K562 treated with DMSO at 1 percent for 48 hours (cell line): ENCODE measurements around the gene NECAP2. TPM values are rescaled to one million over a fixed set of nuclear protein-coding genes. Genes with fewer than 3 reads are reported as not detected.

ENCODE experiments used
- total RNA-seq: library from RNA; unstranded; fragments of 300-600 nt; gene quantifications from 2 replicates; pipeline ENCODE4 v1.2.3, GENCODE V29; 2022; ENCODE audit warnings: low replicate concordance; ENCODE audit errors: extremely low read depth

NECAP2 gene, protein sequence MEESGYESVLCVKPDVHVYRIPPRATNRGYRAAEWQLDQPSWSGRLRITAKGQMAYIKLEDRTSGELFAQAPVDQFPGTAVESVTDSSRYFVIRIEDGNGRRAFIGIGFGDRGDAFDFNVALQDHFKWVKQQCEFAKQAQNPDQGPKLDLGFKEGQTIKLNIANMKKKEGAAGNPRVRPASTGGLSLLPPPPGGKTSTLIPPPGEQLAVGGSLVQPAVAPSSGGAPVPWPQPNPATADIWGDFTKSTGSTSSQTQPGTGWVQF
- not detected in 2 replicates for total RNA-seq

DNA sequence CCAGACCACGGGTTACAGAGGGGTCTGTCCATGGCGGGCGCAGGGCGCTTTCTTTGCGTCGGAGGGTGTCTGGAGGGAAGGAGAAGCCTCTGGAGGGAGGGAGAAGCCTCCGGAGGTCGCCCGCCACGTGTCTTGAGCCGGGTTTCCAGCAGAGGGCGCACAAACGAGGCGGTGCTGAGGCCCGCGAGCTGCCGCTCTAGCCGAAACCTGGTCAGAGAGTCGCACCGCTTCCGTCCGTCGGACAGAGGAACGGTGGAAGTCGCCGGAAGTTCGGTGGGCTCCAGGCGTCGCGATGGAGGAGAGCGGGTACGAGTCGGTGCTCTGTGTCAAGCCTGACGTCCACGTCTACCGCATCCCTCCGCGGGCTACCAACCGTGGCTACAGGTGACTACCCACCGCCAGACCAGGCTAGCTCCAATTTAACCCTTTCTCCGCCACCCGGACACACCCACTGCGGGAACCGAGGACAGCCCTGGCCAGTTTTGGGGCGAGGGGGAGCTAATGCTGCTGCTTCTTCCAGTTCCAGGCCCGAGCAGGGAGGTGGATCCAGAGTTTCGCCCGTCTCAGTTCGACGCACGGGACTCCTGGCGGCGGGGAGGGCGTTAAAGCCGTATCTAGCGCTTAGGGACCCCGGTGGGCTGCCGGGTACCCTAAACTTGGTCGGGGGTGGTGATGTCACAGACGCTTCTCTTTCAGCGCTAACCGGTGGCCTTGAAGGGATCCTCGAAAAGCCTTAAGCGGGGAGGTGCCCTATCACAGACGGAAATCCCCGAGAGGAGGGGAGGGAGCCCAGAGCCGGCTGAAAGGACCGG lies at the start of gene NECAP2:
Gene NECAP2 (plus strand): TSS at position 255 of the 812 bp plus-strand sequence. CDS start 38 bp downstream, at position 293.

DNA sequence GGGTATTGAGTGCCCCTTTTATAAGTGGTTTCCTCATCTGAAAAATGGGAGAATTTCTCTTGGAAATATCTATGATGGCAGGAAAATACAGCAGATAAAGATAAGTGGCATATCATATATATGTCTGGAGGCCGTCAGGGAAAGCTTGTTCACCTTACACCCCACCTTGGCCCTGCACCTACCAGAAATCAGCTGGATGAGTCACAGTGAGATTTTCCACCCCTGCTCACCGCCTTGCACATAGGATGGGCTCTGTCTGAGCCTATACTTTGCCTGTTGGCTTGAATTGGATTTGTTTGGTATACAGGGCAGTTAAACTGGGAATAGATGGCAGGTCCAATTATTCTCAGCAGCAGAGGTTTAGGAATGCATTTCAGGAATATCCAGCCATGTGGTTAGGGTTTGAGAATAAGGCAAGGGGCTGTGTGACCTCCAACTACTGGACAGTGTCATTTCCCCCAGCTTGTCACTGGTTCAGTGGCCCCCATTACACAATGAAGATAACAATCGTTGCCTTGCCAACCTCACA lies 3.5 kb upstream of the NECAP2 start, which contains the start of gene SPATA21:
Gene SPATA21 (minus strand): TSS at position 479 of the 529 bp plus-strand sequence. CDS start 6,053 bp downstream, outside the sequence.

Other genes starting within 250 kb of the NECAP2 start
- gene ARHGEF19, start 228.1 kb upstream of the NECAP2 start, total RNA-seq: not detected in 2 replicates
- not detected in 2 replicates for gene CPLANE2, start 203.5 kb upstream of the NECAP2 start, total RNA-seq
- not detected in 2 replicates for gene FBXO42, start 88.2 kb upstream of the NECAP2 start, total RNA-seq
- not detected in 2 replicates for gene SZRD1, start 73.5 kb upstream of the NECAP2 start, total RNA-seq
- not detected in 2 replicates for gene SPATA21, start 3.3 kb upstream of the NECAP2 start, total RNA-seq
- gene RNU1-1, start 73.6 kb downstream of the NECAP2 start, total RNA-seq: not detected in 2 replicates
- not detected in 2 replicates for gene NBPF1, start 172.8 kb downstream of the NECAP2 start, total RNA-seq
- gene RNU1-3, start 226.2 kb downstream of the NECAP2 start, total RNA-seq: not detected in 2 replicates